Left hindlimb (tissue), 1 donor: ENCODE results near the gene UBL4A.
"Not testable (repeated sequence)": the region's sequence is repeated elsewhere in the genome, so short reads cannot be mapped to it uniquely, and the experiment has no call there.

ENCODE experiments used
- DNase-seq: peaks from one replicate; pipeline ENCODE4 v3.0.0-alpha.2; 2018

Gene UBL4A

DNA sequence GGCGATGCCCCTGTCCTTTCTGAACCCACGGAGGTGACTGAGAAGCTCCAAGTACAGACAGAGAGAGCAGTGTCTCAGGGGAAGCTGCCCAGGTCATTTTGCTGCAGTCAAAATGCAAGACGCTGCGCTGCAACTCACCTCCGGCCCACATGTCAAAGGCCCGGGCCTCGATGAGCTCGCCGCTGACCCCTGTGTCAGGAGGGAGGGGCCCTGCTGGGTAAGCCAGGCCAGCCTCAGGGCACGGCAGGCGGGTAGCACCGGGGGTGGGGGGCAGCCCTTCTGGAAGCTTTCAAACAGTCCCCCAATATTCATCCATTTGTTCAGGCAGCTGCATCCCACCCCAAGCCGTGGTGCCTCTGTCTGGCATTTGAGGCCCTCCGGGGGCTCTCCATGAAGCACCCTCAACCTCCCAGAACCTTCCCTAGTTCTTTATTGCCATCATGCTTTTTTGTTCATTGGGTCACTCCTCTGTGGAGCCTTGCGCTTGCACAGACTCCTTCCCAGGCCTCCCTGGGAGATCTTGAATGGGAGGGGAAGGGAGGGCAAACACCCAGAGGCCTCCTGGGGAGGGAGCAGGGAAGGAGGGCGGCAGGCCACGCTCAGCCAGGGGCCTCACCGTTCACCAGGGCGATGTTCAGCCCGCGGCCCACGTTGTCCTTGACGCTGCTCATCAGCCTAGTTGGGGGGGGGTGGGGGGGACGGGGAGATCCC lies 21.4 kb upstream of the UBL4A start:
- DNase-seq: no peak

DNA sequence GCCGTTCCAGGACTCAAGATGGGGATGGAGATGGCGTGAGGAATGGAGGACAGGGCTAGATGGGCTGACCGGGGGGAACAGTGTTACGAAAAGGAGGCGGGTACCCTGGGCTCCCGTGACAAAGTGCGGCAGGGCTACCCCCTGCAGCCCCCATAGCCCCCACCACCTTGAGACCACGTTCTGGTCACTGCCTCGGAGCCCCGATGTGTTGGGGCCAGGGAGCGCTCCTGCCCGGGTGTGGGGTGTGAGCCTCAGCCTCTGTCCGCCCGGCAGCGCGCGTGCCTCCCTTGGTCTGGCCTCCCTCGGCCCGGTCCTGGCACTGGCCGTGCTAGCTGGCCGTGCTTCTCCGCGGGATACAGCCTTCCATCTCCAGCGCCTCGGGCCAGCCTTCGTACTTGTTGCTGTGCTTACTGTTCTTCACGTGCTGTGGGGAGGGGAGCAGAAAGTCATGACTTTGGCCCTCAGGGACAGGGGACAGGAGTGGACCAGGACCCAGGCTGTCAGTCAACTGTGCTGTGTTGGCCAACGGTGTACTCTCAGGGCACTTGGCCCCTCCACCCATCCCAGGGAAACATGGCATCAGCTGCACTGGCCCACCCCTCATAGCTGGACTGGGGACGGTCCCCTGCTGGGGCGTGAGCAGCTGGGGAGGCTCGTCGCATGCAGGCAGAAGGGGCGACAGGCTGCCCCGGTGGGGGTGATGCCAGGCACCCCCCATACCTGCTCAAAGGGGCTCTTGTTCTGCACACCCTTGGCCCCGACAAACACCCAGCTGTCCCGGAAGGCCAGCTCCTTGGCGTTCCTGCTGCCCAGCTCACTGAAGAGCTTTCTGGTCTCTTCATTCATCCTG lies 20.3 kb upstream of the UBL4A start:
- no peak for DNase-seq

DNA sequence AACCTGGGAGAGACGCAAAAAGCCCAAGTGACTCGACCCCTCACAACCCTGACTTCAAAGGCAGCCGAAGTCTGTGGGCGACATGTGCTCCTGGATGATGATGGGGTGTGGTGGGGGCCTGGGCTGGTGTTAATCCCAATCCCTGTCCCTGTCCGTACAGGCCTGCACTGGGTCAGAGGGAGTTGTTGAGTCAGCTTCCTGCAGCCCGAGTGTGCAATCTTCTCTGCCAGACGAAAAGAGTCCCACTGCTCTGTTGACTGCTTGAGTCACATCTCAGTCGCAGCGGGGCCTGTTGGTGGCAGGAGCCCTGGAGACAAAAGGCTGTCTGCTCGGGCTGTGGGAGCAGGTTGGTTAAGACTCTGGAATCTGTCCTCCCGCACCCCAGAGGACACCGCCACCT lies 19.3 kb upstream of the UBL4A start:
- no peak for DNase-seq

DNA sequence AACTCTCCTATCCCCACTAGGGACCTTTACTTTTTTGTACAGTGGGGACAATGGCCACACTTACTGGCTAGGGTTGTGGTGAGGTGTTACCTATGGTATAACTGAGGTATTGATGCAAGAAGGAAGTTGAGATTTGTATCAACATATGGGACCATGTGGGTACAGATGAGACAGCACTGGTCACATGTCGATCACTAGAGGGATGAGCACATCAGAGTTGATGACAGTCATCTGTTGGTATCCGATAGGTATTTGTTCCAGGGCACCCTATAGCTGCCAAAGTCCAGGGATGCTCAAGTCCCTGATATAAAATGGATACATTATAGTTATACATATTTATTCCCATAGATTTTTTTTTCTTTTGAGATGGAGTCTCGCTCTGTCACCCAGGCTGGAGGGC lies 16.6 kb upstream of the UBL4A start:
- DNase-seq: no peak

DNA sequence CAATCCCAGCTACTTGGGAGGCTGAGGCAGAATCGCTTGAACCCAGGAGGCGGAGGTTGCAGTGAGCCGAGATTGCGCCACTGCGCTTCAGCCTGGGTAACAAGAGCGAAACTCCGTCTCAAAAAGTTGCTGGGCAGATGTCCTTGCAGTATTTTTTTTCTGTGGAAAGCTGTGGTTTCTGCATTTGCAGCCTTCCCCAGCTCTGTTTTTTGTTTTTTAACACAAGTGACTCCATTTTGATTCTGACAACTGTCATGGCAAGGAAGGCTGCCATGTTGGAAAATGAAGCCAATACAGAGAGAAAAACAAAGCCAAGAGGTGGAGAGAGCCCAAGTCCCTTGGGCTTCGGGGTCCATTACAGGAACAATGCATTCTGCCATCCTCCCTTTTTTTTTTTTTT lies 15.7 kb upstream of the UBL4A start:
- no peak for DNase-seq

DNA sequence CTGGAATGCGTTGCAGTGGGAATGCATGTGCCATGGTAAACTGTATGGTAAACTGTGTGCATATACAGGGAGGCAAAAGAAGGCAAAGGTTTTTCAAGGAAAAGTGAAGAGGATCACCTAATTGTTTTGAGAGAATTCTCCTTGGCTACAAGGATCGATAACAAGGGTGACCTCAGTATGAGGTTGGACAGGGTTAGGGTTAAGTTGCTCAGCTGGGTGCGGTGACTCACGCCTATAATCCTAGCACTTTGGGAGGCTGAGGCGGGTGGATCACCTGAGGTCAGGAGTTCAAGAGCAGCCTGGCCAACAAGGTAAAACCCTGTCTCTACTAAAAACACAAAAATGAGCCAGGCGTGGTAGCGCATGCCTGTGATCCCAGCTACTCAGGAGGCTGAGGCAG lies 15.0 kb upstream of the UBL4A start:
- DNase-seq: not testable (repeated sequence)

DNA sequence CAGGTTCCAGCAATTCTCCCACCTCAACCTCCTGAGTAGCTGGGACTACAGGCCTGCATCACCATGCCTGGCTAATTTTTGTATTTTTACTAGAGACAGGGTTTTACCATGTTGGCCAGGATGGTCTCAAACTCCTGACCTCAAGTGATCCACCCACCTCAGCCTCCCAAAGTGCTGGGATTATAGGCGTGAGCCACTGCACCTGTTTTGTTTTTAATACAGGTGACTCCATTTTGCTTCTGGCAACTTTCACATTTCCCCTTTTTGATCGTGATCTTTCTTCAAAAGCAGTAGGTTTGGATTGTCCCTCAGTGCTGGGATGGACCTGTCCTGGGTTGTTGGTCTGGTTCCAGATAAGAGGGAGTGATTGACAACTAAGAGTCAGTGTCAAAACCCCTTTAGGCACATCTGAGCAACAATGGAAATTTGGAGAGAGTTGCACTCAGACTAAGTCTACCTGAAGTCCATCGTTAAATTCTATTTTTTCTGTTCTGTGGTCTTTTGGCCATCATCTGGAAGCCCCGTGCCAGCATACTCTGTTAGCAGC lies 10.2 kb upstream of the UBL4A start:
- not testable (repeated sequence) for DNase-seq

DNA sequence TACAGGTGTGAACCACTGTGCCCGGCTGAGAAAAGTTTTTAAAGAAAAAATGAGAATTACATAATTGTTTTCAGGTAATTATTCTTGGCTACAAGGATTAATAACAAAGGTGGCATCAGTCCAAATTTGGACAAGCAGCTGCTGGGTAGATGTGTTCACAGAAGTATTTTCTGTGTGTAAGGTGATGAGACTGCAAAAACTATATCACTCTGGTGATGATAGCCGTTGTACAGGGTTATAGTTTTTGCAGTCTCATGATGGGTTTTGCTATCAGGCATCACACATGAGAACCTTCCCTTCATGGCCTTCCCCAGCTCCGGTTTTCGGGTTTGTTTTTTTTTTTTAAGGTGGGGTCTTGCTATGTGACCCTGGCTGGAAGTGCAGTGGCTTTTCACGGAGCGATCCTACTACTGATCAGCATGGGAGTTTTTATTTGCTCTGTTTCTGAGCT lies 9.1 kb upstream of the UBL4A start:
- no peak for DNase-seq

DNA sequence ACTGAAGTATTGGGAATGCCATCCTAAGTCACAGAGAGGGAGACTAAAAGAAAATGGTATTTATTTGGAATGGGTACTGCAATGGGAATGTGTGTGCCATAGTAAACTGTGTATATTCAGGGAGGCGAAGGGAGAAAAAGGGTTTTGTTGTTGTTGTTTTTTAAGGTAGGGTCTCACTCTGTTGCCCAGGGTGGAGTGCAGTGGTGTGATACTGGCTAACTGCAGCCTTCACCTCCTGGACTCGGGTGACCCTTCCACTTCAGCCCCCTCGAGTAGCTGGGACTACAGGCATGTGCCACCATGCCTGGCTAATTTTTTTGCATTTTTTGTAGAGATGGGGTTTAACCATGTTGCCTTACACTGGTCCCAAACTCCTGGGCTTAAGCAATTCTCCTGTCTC lies 8.3 kb upstream of the UBL4A start:
- no peak for DNase-seq

DNA sequence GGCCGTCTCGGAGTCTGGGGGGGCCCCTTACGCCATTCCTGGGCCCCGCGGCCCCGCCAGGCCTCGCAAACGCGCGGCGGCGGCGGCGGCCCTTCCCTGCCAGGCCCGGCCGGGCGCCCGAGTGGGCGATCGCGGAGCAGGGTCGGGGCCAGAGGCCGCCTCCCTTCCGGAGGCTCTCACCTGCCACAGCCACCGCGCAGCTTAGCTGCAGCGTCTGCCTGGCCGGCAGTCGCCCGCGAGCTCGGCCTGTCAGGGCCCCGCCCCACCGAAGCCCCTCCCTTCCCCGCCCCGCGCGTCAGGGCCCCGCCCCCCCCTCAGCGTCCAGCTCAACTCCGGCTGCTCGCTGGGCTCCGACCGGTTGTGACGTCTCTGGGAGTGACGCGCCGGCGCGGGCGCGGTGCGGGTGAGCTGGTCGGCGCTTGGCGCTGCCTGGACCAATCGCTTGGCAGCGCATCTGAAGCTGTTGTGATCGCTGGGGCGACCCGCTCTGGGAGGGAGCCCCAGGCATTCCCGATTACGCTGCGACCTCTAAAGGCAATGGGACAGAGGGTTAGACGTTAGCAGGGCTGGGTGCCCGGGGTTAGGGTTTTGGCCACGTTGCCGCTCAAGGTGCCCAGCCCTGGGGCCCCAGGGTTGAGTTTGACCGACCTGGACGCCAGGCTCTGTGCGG lies 4.1 kb upstream of the UBL4A start, which contains the start of gene SLC10A3:
Gene SLC10A3 (minus strand): TSS at position 216 of the 670 bp plus-strand sequence. CDS start 1,689 bp downstream, outside the sequence.
- peak; percentile 96 for DNase-seq

DNA sequence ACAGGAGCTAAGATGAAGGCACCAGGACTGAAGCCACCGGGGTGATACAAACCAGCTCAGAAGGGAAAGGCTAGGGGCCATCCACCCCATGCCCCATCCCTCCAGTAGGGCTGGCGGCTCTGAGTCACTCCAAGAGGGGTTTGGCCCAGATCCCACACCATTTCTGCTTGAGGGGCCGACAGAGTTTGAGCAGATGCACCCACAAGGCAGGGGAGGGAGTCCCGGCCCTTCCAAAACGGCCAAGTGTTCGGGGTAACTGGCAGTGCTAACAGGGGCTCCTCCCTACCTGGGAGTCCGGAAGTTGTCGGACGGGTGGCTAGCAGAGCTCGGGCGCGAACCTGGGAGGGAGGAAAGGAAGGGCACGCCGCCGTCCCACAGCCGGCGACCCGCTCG lies 3.6 kb upstream of the UBL4A start:
- no peak for DNase-seq

DNA sequence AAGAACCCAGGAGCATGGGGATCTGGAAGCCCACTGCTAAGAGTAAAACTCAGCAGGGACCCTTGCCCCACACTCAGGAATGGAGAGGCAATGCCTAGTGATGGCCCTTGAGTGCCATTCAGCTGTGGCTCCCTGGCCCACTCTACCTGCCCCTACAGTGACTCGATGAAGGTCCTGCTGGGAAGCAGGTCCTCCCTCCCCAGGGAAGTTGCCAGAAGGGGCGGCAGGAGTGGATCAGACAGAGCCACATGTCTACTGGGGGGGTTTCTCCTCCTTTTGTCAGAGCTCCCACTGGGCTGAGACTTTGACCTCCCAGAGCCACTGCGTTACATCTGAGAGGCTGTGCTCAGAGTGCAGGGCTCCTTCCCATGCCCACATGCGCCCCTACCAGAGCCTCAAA lies 2.8 kb upstream of the UBL4A start:
- no peak for DNase-seq

DNA sequence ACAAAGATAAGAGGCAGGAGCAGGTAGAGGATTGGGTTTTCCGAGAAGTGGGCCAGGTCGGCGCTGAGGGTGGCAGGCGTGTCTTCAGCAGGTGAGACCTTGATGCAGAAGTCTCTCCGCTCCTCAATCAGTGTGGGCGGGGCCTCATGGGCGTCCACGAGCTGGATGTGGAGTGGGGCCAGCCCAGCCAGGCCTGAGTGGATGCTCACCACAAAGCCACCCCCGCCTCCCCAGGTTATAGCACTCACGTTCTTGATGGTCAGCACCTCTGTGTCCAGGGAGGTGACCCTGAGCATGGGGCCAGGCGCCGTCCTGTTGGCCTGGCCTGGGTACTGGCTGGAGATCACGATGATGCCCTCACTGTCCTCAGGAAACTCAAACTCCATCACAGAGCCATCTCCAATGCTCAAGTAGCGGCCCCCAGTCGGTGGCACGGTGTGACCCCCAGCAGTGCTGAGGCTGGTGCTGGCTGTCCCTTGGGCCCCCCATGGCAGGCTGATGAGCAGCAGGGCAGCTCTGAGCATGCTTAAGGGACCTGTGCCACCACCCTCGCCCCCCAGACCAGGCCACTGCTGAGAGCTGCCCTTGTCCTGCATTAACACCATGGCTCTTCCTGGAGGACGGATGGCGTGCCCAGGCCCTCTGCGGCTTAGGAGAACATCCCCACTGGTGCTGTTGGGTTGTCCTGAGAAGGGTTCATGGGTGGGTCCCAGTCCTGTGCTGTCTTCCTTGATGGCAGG lies 2.1 kb upstream of the UBL4A start:
- DNase-seq: no peak

DNA sequence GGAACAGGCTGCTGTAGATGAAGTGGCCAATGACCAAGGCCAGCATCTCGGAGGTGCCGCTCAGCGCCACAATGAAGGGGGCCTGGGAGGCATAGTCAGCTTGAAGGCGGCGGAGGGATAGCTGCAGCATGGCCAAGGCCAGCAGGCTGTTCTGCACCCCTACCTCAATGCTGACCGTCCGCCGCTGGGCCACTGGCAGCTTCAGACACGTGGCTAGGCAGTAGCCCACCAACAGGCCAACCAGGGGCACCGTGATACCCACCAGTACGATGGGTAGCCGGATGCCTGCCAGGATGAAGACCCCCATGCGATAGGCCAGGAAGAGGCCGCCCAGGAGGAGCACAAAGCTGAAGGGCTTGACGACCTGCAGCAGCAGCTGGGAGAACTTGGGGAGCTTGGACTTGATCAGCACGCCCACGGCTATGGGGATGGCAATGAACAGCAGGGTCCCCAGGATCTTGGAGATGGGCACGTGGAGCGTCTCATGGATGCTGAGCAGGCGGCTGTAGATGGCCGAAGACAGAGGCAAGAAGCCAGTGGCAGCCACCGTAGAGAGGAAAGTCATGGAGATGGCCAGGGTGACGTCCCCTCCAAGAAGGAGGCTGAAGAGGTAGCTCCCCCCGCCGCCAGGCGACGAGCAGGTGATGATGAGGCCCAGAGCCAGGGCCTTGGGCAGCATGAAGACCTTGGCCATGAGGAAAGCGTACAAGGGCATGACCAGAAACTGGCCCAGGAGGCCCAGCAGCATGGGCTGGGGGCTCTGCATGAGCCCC lies 1.3 kb upstream of the UBL4A start:
- no peak for DNase-seq

DNA sequence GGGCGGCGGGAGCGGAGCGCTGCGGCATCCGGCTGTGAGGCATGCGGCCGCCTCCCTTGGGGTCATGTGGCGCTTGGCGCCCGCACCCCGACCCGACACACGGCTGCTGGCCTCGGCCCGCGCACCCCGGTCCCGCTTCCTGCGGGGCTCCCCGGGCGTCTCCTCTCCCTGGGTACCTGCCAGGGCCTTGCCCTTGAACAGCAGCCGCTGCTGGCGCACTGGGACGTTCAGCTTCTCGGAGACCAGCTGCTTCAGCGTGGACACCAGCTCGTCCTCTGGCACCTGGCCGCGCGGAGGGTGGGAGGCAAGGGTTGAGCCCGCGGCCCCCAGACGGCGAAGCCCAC lies 391 bp downstream of the UBL4A start:
- DNase-seq: no peak

DNA sequence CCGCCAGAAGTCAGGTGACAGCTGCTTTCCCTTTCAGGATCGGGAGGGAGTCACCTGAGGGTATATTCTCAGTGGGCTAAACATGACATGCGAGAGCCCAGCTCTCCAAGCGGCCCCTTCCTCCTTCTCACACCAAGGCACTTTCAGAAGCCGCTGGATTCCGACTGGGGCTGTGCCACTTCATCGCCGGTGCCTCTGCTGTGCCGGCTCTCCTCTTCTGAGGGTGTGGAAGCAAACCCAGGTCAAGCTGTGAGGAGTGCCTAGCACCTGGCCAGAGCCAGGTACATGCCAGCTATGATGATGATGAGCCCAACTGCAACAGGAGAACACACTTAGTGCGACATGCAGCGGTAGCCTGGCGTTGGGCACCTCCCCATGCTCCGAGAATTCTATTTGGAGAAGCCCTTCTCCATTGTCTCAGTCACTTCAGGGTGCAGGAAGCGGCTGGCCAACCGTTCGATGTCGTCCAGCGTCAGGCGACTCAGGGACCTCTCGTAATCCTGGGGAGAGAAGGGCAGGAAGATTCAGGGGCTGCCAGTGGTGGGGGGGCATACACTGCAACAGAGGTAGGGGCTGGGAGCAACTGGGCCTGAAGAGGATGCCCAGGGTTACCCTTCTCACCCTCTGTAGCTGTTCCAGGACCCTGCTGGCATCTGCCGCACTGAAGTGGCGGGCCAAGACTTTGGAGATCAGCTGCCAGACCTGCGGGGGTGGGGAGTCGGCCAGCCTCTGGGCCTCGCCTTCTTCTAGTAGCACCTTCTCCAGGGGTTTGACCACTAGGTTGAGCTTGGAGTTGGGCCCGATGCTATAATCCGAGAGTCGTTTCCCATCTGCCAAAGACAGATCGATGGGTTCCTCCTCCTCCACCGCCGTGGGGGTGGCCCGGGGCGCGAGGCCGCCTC lies 1.0 kb downstream of the UBL4A start:
- DNase-seq: no peak

DNA sequence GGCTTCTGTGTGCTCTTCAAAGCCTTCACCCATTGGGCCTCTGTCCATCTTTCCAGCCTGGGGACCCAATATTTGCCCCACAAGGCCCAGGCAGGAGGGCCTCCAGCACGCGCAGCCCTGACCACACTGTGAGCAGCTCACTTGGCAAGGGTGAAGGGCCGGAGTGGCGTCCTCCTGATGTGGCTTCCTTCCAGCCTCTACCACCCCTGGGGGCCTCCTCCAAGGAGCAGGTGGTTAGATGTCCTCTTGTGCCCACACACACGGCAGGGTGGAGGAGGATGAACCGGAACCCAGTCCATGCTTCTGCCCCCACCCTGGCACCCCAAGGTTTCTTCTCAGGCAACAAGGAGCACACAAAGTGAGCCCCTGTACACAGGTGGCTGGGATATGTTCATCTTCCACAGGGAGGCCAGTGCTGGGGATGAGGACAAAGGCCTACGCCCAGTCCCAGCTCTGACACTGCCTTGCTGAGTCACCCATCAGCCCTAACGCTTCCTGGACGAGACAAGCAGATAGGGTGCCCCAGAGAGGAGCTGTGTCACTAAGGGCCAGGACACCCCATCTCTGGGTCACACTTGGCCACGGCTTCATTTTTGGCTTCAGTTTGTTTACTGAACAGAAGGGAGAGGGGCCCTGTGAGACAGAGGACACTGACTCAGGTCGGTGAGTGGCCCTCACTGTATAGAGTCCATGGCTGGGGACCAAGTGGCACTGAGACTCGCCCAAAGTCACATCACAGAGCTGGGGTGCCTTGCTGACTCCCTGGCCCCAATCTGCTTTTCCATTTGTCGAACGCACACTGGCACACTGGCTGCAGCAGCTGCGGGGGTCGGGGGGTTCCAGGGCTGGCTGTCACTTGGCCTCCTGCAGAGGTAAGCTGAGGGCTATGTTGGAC lies 1.9 kb downstream of the UBL4A start:
- no peak for DNase-seq

DNA sequence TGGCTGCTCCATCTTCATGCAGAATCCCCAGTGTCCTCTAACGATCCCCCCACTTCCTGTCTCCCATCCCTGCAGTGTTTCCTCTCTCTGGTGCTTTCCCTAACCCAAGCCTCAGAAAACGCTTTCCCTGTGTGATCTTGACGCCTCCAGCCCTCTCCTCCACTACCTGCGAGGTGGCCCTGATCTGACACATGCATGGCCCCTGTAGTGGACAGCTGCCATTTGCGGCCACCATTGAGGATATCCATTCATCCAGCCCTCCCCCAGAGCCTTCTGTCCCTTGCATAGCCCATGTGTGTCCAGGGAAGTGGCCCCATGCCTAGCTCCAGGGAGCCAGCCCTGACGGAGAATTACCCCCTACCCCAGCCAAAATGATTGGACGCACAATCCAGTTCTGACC lies 3.1 kb downstream of the UBL4A start:
- no peak for DNase-seq

DNA sequence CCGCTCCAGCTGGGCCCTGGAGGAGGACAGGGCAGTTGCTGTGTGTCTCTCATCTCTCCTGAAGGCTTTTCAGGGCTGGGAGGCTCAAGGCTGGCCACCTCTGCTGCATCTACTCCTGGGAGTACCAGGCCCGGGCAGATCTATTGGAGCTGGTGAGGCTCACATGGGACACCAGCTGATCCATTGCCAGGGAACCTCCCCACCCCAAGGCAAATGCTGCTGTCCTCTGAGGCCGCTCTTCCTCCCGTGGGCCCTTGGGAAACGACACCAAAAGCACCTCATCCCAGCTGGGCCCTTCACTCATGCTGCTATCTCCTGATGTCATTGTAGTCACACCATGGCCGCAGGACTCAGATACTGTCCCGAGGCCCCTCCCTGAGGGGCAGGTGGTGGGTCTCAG lies 3.6 kb downstream of the UBL4A start:
- DNase-seq: no peak
